ENCODE measurements around the gene DYDC1.

- TF ChIP-seq, protein P1, sequence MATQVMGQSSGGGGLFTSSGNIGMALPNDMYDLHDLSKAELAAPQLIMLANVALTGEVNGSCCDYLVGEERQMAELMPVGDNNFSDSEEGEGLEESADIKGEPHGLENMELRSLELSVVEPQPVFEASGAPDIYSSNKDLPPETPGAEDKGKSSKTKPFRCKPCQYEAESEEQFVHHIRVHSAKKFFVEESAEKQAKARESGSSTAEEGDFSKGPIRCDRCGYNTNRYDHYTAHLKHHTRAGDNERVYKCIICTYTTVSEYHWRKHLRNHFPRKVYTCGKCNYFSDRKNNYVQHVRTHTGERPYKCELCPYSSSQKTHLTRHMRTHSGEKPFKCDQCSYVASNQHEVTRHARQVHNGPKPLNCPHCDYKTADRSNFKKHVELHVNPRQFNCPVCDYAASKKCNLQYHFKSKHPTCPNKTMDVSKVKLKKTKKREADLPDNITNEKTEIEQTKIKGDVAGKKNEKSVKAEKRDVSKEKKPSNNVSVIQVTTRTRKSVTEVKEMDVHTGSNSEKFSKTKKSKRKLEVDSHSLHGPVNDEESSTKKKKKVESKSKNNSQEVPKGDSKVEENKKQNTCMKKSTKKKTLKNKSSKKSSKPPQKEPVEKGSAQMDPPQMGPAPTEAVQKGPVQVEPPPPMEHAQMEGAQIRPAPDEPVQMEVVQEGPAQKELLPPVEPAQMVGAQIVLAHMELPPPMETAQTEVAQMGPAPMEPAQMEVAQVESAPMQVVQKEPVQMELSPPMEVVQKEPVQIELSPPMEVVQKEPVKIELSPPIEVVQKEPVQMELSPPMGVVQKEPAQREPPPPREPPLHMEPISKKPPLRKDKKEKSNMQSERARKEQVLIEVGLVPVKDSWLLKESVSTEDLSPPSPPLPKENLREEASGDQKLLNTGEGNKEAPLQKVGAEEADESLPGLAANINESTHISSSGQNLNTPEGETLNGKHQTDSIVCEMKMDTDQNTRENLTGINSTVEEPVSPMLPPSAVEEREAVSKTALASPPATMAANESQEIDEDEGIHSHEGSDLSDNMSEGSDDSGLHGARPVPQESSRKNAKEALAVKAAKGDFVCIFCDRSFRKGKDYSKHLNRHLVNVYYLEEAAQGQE (IDR thresholded peaks at IDR 0.05; ENCODE audit: insufficient replicate concordance, low read depth): no peak
- TF ChIP-seq, protein P2, sequence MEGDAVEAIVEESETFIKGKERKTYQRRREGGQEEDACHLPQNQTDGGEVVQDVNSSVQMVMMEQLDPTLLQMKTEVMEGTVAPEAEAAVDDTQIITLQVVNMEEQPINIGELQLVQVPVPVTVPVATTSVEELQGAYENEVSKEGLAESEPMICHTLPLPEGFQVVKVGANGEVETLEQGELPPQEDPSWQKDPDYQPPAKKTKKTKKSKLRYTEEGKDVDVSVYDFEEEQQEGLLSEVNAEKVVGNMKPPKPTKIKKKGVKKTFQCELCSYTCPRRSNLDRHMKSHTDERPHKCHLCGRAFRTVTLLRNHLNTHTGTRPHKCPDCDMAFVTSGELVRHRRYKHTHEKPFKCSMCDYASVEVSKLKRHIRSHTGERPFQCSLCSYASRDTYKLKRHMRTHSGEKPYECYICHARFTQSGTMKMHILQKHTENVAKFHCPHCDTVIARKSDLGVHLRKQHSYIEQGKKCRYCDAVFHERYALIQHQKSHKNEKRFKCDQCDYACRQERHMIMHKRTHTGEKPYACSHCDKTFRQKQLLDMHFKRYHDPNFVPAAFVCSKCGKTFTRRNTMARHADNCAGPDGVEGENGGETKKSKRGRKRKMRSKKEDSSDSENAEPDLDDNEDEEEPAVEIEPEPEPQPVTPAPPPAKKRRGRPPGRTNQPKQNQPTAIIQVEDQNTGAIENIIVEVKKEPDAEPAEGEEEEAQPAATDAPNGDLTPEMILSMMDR (IDR thresholded peaks at IDR 0.05; ENCODE audit: insufficient read depth, low read length): no peak
- TF ChIP-seq POLR2AphosphoS5 (IDR thresholded peaks at IDR 0.05; ENCODE audit: low read depth) (no peak), GABPA (IDR thresholded peaks at IDR 0.05; ENCODE audit: low read depth) (no peak), SPI1 (IDR thresholded peaks at IDR 0.05; ENCODE audit: borderline replicate concordance, low read depth) (no peak)
Measured at GRCh38 chr10:80397014-80397413, 40.5 kb upstream of the DYDC1 start.
